ENCODE results near the gene CTNNA2. TPM values are rescaled to one million over a fixed set of nuclear protein-coding genes. Genes with fewer than 3 reads are reported as not detected.

Gene CTNNA2
- total and polyA plus RNA-seq, 2 of the 8 experiments (the other 6 are each of a cell fraction or from before 2014, with no cell fraction given) = 3.9 to 9.0 TPM

DNA sequence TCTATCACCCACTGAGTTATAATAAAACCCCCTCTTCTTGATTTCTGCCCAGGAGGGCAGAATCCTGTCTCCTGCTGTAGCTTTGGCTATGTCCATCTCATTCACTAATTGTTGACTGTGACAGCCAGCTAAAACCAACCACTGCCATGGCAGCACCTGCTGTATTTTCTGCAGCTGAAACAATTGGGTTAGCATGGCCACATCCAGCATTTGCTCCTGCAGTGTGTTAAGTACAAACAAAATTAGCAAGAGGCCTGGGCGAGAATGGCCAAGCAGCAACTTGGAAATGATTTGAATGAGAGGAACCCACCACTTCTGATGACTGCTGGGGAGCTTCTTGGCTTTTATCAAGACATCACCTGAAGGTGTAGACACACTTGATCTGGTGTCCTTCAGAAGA, 881.1 kb downstream of the CTNNA2 start:
- TF ChIP-seq CEBPB (IDR thresholded peaks at IDR 0.05; ENCODE audit: low read depth, low read length) (no peak), TCF12 (IDR thresholded peaks at IDR 0.05; ENCODE audit: low read depth, low read length) (no peak), EP300 (IDR thresholded peaks at IDR 0.05; ENCODE audit: borderline replicate concordance in 1 of 2, low read depth in 2 of 2, low read length in 2 of 2) (no peak), SRF (IDR thresholded peaks at IDR 0.05; ENCODE audit: low read depth, low read length) (no peak), BCL11A (IDR thresholded peaks at IDR 0.05; ENCODE audit: low read depth in 2 of 2, low read length in 2 of 2) (no peak), CHD1 (IDR thresholded peaks at IDR 0.05; ENCODE audit: low read depth, low read length) (no peak), RNF2 (IDR thresholded peaks at IDR 0.05; ENCODE audit: borderline replicate concordance, low read depth, low read length, missing control alignments, poor library complexity, severe bottlenecking) (no peak), KDM5A (IDR thresholded peaks at IDR 0.05; ENCODE audit: low read length) (no peak), JUND (IDR thresholded peaks at IDR 0.05; ENCODE audit: low read length) (no peak)
- TF ChIP-seq, protein P1, sequence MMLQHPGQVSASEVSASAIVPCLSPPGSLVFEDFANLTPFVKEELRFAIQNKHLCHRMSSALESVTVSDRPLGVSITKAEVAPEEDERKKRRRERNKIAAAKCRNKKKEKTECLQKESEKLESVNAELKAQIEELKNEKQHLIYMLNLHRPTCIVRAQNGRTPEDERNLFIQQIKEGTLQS (IDR thresholded peaks at IDR 0.05; ENCODE audit: insufficient read depth, low read depth, low read length) = no peak
- H2BK20ac ChIP-seq (ENCODE audit: low read length) = no peak overlapping the region
- H4K91ac ChIP-seq (replicated peaks; ENCODE audit: insufficient read length, low read length) = no peak overlapping the region
- no peak overlapping the region for H2BK15ac ChIP-seq (ENCODE audit: low read length)
- H4K5ac ChIP-seq (ENCODE audit: insufficient read length, low read depth, low read length) = no peak overlapping the region
- H2BK12ac ChIP-seq (ENCODE audit: low read depth, low read length) = no peak overlapping the region
- H3K23me2 ChIP-seq (ENCODE audit: low read depth, low read length) = no peaks in the 10 kb centered on the region
- no peak overlapping the region for H2AFZ ChIP-seq (ENCODE audit: low read length)
- no peaks in the 10 kb centered on the region for H3K27me3 ChIP-seq (replicated peaks in 1 of 4; ENCODE audit: control insufficient read depth in 3 of 4, extremely low read depth in 1 of 4, insufficient read depth in 3 of 4, low read length in 3 of 4)
- CTCF ChIA-PET (ENCODE audit: partially characterized antibody) = interaction anchor here (1.6 kb wide), 2 partner anchors 13 to 18 kb away, joined by 3 to 5 read pairs; no protein-coding TSS in a partner anchor
- no peaks in the 10 kb centered on the region for H4K20me1 ChIP-seq (replicated peaks in 1 of 2; ENCODE audit: control insufficient read depth in 1 of 2, insufficient read depth in 2 of 2, low read length in 2 of 2)
- H3K14ac ChIP-seq (ENCODE audit: insufficient read length) = no peak overlapping the region
- no peak overlapping the region for H4K8ac ChIP-seq (ENCODE audit: extremely low read depth, insufficient read depth, low read length)
- H3K56ac ChIP-seq (replicated peaks; ENCODE audit: insufficient read length, low read depth, low read length) = no peak overlapping the region
- no peak for DNase-seq (ENCODE audit: low read depth in 1 of 2, low spot score in 2 of 2)
- 92% methylated on average over 1 of the region's 1 CpG; no CpG with 5 or more reads in 1 of the 2 experiments for WGBS, 2 experiments (ENCODE audit: extremely low coverage in 1 of 2, insufficient coverage in 1 of 2, insufficient read length in 1 of 2, insufficient replicate concordance in 2 of 2, low coverage in 1 of 2, low lambda C conversion rate in 2 of 2, missing lambda C conversion rate in 1 of 2)
- no peak overlapping the region for H2BK120ac ChIP-seq (replicated peaks; ENCODE audit: low read depth, low read length)
- FAIRE-seq = no peak
- H3K79me2 ChIP-seq (ENCODE audit: control insufficient read depth in 1 of 2, insufficient read depth in 2 of 2, low read length in 2 of 2) = no peaks in the 10 kb centered on the region
- H2BK5ac ChIP-seq (ENCODE audit: low read depth, low read length) = no peak overlapping the region
- no peak overlapping the region for H3K18ac ChIP-seq (ENCODE audit: extremely low read depth, low read length)
- no peaks in the 10 kb centered on the region for H3K9me3 ChIP-seq (ENCODE audit: insufficient read depth in 2 of 2, low read depth in 1 of 2, low read length in 1 of 2)
- no peaks in the 10 kb centered on the region for H3K79me1 ChIP-seq (ENCODE audit: low read depth, low read length)
- H3K36me3 ChIP-seq (ENCODE audit: control insufficient read depth in 2 of 4, insufficient read depth in 4 of 4, low read length in 3 of 4) = no peaks in the 10 kb centered on the region; a peak in 1 of 8 replicates
- H3K9ac ChIP-seq (replicated peaks in 1 of 4; ENCODE audit: extremely low read depth in 1 of 4, low read depth in 3 of 4, low read length in 3 of 4) = no peak overlapping the region
- H3K4ac ChIP-seq (replicated peaks; ENCODE audit: insufficient read length, low read depth, low read length) = no peak overlapping the region
- no peak overlapping the region for H3K4me3 ChIP-seq (ENCODE audit: extremely low read depth in 1 of 4, insufficient read depth in 2 of 4, low read depth in 3 of 4, low read length in 4 of 4)
- POLR2A ChIA-PET (ENCODE audit: partially characterized antibody) = no interaction called here
- no peak overlapping the region for H3K23ac ChIP-seq (ENCODE audit: insufficient read length)
- H2AK5ac ChIP-seq (ENCODE audit: low read depth, low read length) = no peak overlapping the region
- H3K27ac ChIP-seq (ENCODE audit: low read depth, low read length) = no peak overlapping the region
- H3K4me2 ChIP-seq (ENCODE audit: insufficient read depth in 1 of 2, low read depth in 2 of 2, low read length in 2 of 2) = no peak overlapping the region
- no peaks in the 10 kb centered on the region for H3K4me1 ChIP-seq (replicated peaks in 1 of 4; ENCODE audit: control insufficient read depth in 3 of 4, insufficient read depth in 4 of 4, low read length in 3 of 4)

Measured in H1 (cell line).